Measurements from ENCODE around the gene PDGFB.

PDGFB gene

DNA sequence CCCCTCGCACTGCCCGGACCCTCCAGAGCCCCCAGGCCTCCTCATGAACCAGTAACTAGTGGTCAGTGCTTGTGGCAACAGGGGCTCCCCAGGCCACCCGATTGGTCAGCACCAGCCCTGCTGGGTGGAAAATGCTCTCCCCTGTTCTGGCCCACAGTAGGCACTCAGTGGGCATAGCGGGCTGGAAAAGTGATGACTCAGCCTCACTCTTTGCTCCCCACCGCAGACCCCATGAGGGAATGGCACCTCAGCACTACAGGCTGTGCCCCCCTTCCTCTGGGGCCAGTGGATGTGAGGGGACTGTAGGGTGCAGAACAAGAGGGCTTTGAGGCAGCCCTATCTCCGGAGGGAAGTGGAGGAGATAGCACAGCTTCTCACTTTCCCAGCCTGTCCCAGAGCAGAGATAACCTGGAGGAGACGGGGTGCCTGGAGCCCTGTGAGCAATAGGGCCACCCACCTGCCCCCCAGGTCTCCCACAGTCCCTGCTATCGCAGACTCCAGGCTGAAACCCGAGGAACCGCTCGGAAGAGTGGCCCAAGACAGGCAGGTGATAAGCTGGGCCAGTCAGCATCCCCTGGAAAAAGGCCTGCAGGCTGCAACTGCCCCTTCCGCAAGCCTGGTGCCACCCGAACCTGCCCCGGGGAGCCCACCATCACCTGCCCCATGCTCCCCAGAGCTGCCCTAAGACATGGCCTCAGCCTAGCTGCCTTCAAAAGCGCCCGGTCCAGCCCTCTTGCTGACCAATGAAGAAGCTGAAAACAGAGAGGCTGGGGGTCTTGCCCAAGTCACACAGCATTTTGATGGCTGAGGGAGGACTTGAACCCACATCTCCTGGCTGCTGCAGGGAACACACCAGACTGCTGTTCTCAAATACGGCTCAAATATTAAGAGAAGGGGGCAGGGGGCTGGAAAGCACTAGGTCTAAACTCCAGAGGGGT is 29.4 kb upstream of the PDGFB start:
- no peak overlapping the region for H2AFZ ChIP-seq (ENCODE audit: low read length)
- H3K27me3 ChIP-seq (ENCODE audit: insufficient read depth, low read length): peaks cover 11% of the 10 kb centered on the region; the same call in 1 of the 2 replicates
- no peak overlapping the region for H3K4me2 ChIP-seq (ENCODE audit: low read length)
- H3K79me2 ChIP-seq (ENCODE audit: insufficient read depth, low read length): no peaks in the 10 kb centered on the region
- no peaks in the 10 kb centered on the region for H3K4me1 ChIP-seq (ENCODE audit: insufficient read depth, low read length, severe bottlenecking)
- no peak overlapping the region for H3K9ac ChIP-seq (ENCODE audit: low read length)
- H3K4me3 ChIP-seq (ENCODE audit: low read depth, low read length, poor library complexity, severe bottlenecking): no peak overlapping the region
- no peaks in the 10 kb centered on the region for H3F3A ChIP-seq (ENCODE audit: insufficient read depth, low read length)
- H3K36me3 ChIP-seq (ENCODE audit: insufficient read depth, low read length): peaks cover 3% of the 10 kb centered on the region; the same call in 1 of the 2 replicates
- H3K9me3 ChIP-seq (ENCODE audit: low read length): peaks cover 3% of the 10 kb centered on the region; the same call in 1 of the 2 replicates
- H4K20me1 ChIP-seq (ENCODE audit: insufficient read depth, low read length): no peaks in the 10 kb centered on the region
- no peaks in the 10 kb centered on the region for H3K9me2 ChIP-seq (ENCODE audit: low read depth, low read length)
- H3K27ac ChIP-seq (ENCODE audit: low read depth, low read length, poor library complexity, severe bottlenecking): no peak overlapping the region
- TF ChIP-seq, protein P1, sequence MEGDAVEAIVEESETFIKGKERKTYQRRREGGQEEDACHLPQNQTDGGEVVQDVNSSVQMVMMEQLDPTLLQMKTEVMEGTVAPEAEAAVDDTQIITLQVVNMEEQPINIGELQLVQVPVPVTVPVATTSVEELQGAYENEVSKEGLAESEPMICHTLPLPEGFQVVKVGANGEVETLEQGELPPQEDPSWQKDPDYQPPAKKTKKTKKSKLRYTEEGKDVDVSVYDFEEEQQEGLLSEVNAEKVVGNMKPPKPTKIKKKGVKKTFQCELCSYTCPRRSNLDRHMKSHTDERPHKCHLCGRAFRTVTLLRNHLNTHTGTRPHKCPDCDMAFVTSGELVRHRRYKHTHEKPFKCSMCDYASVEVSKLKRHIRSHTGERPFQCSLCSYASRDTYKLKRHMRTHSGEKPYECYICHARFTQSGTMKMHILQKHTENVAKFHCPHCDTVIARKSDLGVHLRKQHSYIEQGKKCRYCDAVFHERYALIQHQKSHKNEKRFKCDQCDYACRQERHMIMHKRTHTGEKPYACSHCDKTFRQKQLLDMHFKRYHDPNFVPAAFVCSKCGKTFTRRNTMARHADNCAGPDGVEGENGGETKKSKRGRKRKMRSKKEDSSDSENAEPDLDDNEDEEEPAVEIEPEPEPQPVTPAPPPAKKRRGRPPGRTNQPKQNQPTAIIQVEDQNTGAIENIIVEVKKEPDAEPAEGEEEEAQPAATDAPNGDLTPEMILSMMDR (IDR thresholded peaks at IDR 0.05; ENCODE audit: low read length): no peak
- no peak for TF ChIP-seq EZH2 (IDR thresholded peaks at IDR 0.05; ENCODE audit: borderline replicate concordance, low read length)

DNA sequence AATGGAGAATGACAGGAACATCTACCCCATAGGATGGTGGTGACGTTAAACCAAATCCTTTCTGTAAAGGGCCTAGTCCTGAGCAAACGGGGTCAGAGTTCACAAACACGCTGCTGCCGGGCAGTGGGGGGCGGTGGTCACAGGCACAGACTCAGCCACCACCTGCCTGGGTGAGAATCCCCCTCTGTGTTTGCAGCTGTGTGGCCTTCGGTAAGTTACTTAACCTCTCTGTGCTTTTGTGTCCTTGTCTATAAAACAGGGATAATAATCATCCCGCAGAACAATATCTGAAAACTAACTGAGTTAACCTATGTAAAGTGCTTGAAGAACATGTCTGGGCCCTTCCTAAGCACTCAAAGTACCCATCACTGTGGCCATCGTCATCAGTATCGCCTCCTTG is 26.0 kb upstream of the PDGFB start:
- Histone ChIP-seq H3F3A (ENCODE audit: insufficient read depth, low read length) (no peaks in the 10 kb centered on the region), H3K4me2 (ENCODE audit: low read length) (no peak overlapping the region), H3K4me3 (ENCODE audit: low read depth, low read length, poor library complexity, severe bottlenecking) (no peak overlapping the region), H3K27ac (ENCODE audit: low read depth, low read length, poor library complexity, severe bottlenecking) (no peak overlapping the region), H3K79me2 (ENCODE audit: insufficient read depth, low read length) (no peaks in the 10 kb centered on the region), H4K20me1 (ENCODE audit: insufficient read depth, low read length) (no peaks in the 10 kb centered on the region), H3K27me3 (ENCODE audit: insufficient read depth, low read length) (no peaks in the 10 kb centered on the region; the same call in 1 of the 2 replicates), H3K9me3 (ENCODE audit: low read length) (no peaks in the 10 kb centered on the region), H3K9ac (ENCODE audit: low read length) (no peak overlapping the region), H3K4me1 (ENCODE audit: insufficient read depth, low read length, severe bottlenecking) (no peaks in the 10 kb centered on the region), H2AFZ (ENCODE audit: low read length) (no peak overlapping the region), H3K9me2 (ENCODE audit: low read depth, low read length) (no peaks in the 10 kb centered on the region), H3K36me3 (ENCODE audit: insufficient read depth, low read length) (no peaks in the 10 kb centered on the region)
- TF ChIP-seq EZH2 (IDR thresholded peaks at IDR 0.05; ENCODE audit: borderline replicate concordance, low read length): no peak
- TF ChIP-seq, protein P1 (IDR thresholded peaks at IDR 0.05; ENCODE audit: low read length): no peak

DNA sequence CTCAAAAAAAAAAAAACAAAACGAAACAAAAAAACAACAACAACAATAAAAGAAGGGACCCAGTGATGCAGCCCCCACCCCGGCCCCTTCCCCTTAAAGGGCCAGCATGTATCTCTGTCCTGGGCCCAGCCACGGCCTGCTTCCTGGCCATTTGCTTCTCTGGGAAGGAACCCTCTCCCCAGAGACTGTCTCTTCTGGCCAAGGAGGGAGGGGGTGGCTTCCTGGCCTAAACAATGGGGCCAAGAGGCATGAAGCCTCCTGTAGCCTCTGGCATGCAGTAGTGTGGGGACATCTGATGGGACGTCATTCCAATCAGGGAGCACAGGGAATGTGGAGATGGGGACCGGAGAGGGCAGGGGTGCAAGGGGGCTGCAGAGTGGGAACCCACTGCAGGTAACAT is 25.5 kb upstream of the PDGFB start:
- no peaks in the 10 kb centered on the region for H3K4me1 ChIP-seq (ENCODE audit: insufficient read depth, low read length, severe bottlenecking)
- no peak overlapping the region for H3K9ac ChIP-seq (ENCODE audit: low read length)
- no peak for TF ChIP-seq EZH2 (IDR thresholded peaks at IDR 0.05; ENCODE audit: borderline replicate concordance, low read length)
- TF ChIP-seq, protein P1 (IDR thresholded peaks at IDR 0.05; ENCODE audit: low read length): no peak
- no peaks in the 10 kb centered on the region for H3K36me3 ChIP-seq (ENCODE audit: insufficient read depth, low read length)
- H3K4me2 ChIP-seq (ENCODE audit: low read length): no peak overlapping the region
- H3K79me2 ChIP-seq (ENCODE audit: insufficient read depth, low read length): no peaks in the 10 kb centered on the region
- no peaks in the 10 kb centered on the region for H3F3A ChIP-seq (ENCODE audit: insufficient read depth, low read length)
- H3K27ac ChIP-seq (ENCODE audit: low read depth, low read length, poor library complexity, severe bottlenecking): no peak overlapping the region
- no peak overlapping the region for H2AFZ ChIP-seq (ENCODE audit: low read length)
- H3K9me2 ChIP-seq (ENCODE audit: low read depth, low read length): no peaks in the 10 kb centered on the region
- no peaks in the 10 kb centered on the region; the same call in 1 of the 2 replicates for H3K27me3 ChIP-seq (ENCODE audit: insufficient read depth, low read length)
- H3K4me3 ChIP-seq (ENCODE audit: low read depth, low read length, poor library complexity, severe bottlenecking): no peak overlapping the region
- H4K20me1 ChIP-seq (ENCODE audit: insufficient read depth, low read length): no peaks in the 10 kb centered on the region
- H3K9me3 ChIP-seq (ENCODE audit: low read length): no peaks in the 10 kb centered on the region
